Stomach (tissue), 9 donors: ENCODE data around the gene ZNF555. TPM values are rescaled to one million over a fixed set of nuclear protein-coding genes. Genes with fewer than 3 reads are reported as not detected.

ENCODE experiments used
- DNase-seq, 2 donors: peaks; one replicate each; pipeline versions ENCODE4 v3.0.0 to v3.0.0-alpha.2; 2013 to 2019
- H3K27ac ChIP-seq, 5 donors: fragments of 200-600 bp in 4 of 5; sonication (generic) in 4 of 5; one replicate each; pipeline ENCODE4 v1.5.1; 2013 to 2019; ENCODE audit warnings: mild to moderate bottlenecking in 1 of 5, moderate library complexity in 1 of 5
- H3K27me3 ChIP-seq, 3 donors: fragments of 200-600 bp; sonication (generic); one replicate each; pipeline ENCODE4 v1.5.1; 2017 to 2019; ENCODE audit warnings: mixed run types in 1 of 3
- H3K36me3 ChIP-seq, 4 donors: fragments of 200-600 bp; sonication (generic); 1 replicate in 3 of 4; 2 replicates in 1 of 4; pipeline ENCODE4 v1.5.1; 2016 to 2019
- H3K4me1 ChIP-seq, 4 donors: fragments of 200-600 bp; sonication (generic); one replicate each; pipeline ENCODE4 v1.5.1; 2016 to 2019
- H3K4me3 ChIP-seq, 4 donors: fragments of 200-600 bp; sonication (generic) in 3 of 4; one replicate each; pipeline ENCODE4 v1.5.1; 2016 to 2019; ENCODE audit warnings: mild to moderate bottlenecking in 1 of 4
- H3K9me3 ChIP-seq, 4 donors: fragments of 200-600 bp; sonication (generic); one replicate each; pipeline ENCODE4 v1.5.1; 2016 to 2019
- CTCF ChIP-seq, 7 experiments: fragments of 450-650 bp in 4 of 7; fragments of 200-600 bp in 3 of 7; sonication (generic) in 3 of 7; IDR thresholded peaks; one replicate each; pipeline ENCODE4 v1.5.1; 2016 to 2019; ENCODE audit warnings: antibody characterized with exemption in 7 of 7, control low read depth in 2 of 7, mild to moderate bottlenecking in 1 of 7
- EP300 ChIP-seq: sonication (generic); formaldehyde crosslinking; IDR thresholded peaks from one replicate; pipeline ENCODE4 v1.6.1; 2017; ENCODE audit warnings: antibody characterized with exemption
- POLR2A ChIP-seq, 4 donors: fragments of 450-650 bp; IDR thresholded peaks; one replicate each; pipeline ENCODE4 v1.6.1; 2016; ENCODE audit warnings: antibody characterized with exemption in 4 of 4, control low read depth in 2 of 4, mild to moderate bottlenecking in 1 of 4, moderate library complexity in 1 of 4
- POLR2AphosphoS5 ChIP-seq, 3 donors: sonication (generic); formaldehyde crosslinking; IDR thresholded peaks; one replicate each; pipeline ENCODE4 v1.6.1; 2016; ENCODE audit warnings: antibody characterized with exemption in 3 of 3
- whole genome bisulfite sequencing, 5 donors: extraction: QIAGEN DNeasy Blood & Tissue Kit in 3 of 5; methylation state at CpG; one replicate each; pipeline versions ENCODE4 v1.1.5 to v1.1.7; 2013 to 2018; 5-methylcytosine and 5-hydroxymethylcytosine counted together
- intact Hi-C: fragments of 100-400 bp; cut with DNase I; formaldehyde crosslinking; loops from one replicate; pipeline ENCODE4 v1.15.1; 2023; ENCODE audit warnings: low total_unique reads
- polyA plus RNA-seq, 3 donors: library from polyadenylated mRNA; stranded (reverse); fragments of 200-250 nt; gene quantifications; one replicate each; pipeline ENCODE4 v1.2.3, GENCODE V29; 2013
- total RNA-seq, 5 donors: library from RNA; depleted of rRNA; stranded (reverse); fragments of >200 nt; gene quantifications; one replicate each; pipeline versions ENCODE4 v1.1.0 to v1.2.3, GENCODE V29; 2014 to 2016
- donor health status: healthy with polysubstance abuse.
- donor health status: Bipolar disorder and iron deficiency.
- donor health status: healthy.

The ZNF555 gene
- total and polyA plus RNA-seq, 8 donors: 0.58 to 11.2 (median 2.1) TPM

- Histone ChIP-seq H3K4me1 (peaks cover 0 to 3% (median 0%) of the 10 kb centered on the region in 4 donors), H3K27ac (no peak overlapping the region), H3K36me3 (peaks cover 35 to 98% (median 90%) of the 10 kb centered on the region in 4 donors), H3K9me3 (no peaks in the 10 kb centered on the region), H3K27me3 (no peaks in the 10 kb centered on the region), H3K4me3 (no peak overlapping the region)
- no peak for TF ChIP-seq EP300
- no peak for TF ChIP-seq CTCF (IDR thresholded peaks at IDR 0.05)
- TF ChIP-seq POLR2AphosphoS5 (IDR thresholded peaks at IDR 0.05): no peak
- TF ChIP-seq POLR2A (IDR thresholded peaks at IDR 0.05): no peak
- no peak for DNase-seq
- intact Hi-C loops: no loop called here
- 96 to 97% (median 97%) methylated on average over 20 to 23 of the region's 23 CpGs for WGBS, 5 donors
Observed at GRCh38 chr19:2805991-2806649, 35.2 kb upstream of the ZNF555 start.

- Histone ChIP-seq H3K27me3 (no peaks in the 10 kb centered on the region), H3K27ac (no peak overlapping the region), H3K36me3 (peaks cover 35 to 98% (median 91%) of the 10 kb centered on the region in 4 donors), H3K4me1 (no peaks in the 10 kb centered on the region), H3K9me3 (no peaks in the 10 kb centered on the region), H3K4me3 (no peak overlapping the region)
- intact Hi-C loops: no loop called here
- TF ChIP-seq POLR2AphosphoS5 (IDR thresholded peaks at IDR 0.05) (no peak), POLR2A (IDR thresholded peaks at IDR 0.05) (no peak), EP300 (no peak), CTCF (IDR thresholded peaks at IDR 0.05) (no peak)
- WGBS, 5 donors: 92 to 97% (median 96%) methylated on average over 27 to 34 of the region's 34 CpGs
- no peak for DNase-seq
Observed at GRCh38 chr19:2806736-2807378, 34.4 kb upstream of the ZNF555 start.

GRCh38 chr19:2807379-2808128 lies 33.7 kb upstream of the ZNF555 start:
- H3K36me3 ChIP-seq: peaks cover 35 to 100% (median 93%) of the 10 kb centered on the region in 4 donors
- 95 to 98% (median 97%) methylated on average over 37 to 56 of the region's 56 CpGs for WGBS, 5 donors
- H3K4me1 ChIP-seq: no peaks in the 10 kb centered on the region
- DNase-seq: no peak
- TF ChIP-seq EP300 (no peak), CTCF (IDR thresholded peaks at IDR 0.05) (no peak), POLR2A (IDR thresholded peaks at IDR 0.05) (no peak), POLR2AphosphoS5 (IDR thresholded peaks at IDR 0.05) (no peak)
- no peak overlapping the region for H3K27ac ChIP-seq
- no peak overlapping the region for H3K4me3 ChIP-seq
- intact Hi-C loops: no loop called here
- H3K27me3 ChIP-seq: no peaks in the 10 kb centered on the region
- H3K9me3 ChIP-seq: no peaks in the 10 kb centered on the region

DNA sequence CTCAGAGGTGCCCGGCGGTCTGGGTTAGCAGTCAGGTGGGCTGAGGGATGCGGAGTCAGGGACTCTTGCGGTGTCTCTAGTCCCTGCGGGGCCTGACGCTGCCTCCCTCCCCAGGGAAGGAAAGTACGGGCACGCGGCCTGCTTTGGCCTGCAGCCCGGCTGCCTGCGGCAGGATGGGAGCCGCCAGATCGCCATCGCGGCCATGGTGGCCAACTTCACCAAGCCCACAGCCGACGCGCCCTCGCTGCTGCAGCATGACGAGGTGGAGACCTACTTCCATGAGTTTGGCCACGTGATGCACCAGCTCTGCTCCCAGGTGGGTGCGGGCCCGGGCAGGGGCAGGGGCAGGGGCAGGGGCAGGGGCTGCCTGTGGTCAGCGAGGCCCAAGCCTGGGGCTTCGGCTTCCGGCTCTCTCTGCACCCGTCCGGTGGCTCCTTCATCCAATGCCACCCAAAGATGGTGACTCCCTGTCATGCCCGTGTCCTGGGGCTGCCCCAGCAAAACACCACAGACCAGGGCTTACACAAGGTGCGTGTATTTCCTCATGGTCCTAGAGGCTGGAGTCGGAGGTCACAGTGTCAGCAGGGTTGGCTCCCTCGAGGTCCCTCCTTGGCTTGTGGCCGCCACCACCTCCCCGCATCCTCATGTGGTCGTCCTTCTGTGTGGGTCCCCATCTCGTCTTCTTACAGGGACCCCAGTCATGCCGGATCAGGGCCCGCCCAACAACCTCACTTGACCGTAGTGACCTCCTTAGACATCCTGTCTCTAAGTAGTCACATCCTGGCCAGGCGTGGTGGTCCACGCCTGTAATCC lies 32.9 kb upstream of the ZNF555 start:
- 93 to 96% (median 95%) methylated on average over 21 to 41 of the region's 41 CpGs for WGBS, 5 donors
- TF ChIP-seq POLR2AphosphoS5 (IDR thresholded peaks at IDR 0.05) (no peak), EP300 (no peak), POLR2A (IDR thresholded peaks at IDR 0.05) (no peak), CTCF (IDR thresholded peaks at IDR 0.05) (no peak)
- peaks cover 37 to 100% (median 92%) of the 10 kb centered on the region in 4 donors for H3K36me3 ChIP-seq

More for the DNA sequence above, 32.9 kb upstream of the ZNF555 start:
- intact Hi-C loops: no loop called here
- Histone ChIP-seq H3K9me3 (no peaks in the 10 kb centered on the region), H3K27me3 (no peaks in the 10 kb centered on the region), H3K27ac (no peak overlapping the region), H3K4me3 (no peak overlapping the region), H3K4me1 (no peaks in the 10 kb centered on the region)
- DNase-seq: no peak
